ENCODE measurements around the gene TNNC1. TPM values are rescaled to one million over a fixed set of nuclear protein-coding genes. Genes with fewer than 3 reads are reported as not detected.

TNNC1 gene
- total RNA-seq, 5 donors from 2014 or later (not counting 1 experiment from before 2014, with no cell fraction given) = 2.8 to 8.8 (median 4.5) TPM

DNA sequence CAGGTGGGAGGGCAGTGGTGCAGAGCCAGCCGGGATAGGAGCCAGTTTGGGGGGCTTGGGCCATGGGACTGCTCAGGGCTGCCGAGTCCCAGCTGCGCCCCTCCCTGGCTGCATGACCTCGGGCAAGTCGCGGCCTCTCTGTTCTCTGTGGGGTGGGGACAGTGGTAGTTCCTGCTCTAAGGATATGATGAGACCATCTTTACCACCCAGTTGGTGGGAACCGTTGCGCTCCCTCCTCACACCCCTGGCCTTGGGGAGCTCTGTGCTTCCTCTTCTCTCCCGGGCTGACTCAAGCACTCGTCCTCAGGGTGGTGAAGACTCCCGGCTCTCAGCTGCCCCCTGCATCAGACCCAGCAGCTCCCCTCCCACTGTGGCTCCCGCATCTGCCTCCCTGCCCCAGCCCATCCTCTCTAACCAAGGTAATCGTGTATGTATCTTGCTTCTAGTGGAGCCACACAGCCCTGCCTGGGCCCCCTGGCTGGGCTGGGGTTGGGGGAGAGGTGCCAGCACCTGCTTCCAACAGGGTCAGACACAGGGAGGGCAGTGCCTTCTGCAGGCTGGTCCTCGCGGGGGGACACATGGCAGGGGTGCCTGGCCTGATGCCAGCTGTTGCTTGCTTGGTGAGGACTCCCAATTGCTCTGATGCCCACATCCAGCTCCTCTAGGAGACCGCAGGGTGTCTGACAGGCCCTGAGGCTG lies 26.2 kb upstream of the TNNC1 start:
- Mint-ChIP-seq H3K4me1 (no peaks in the 10 kb centered on the region), H3K27ac (no peak overlapping the region), H3K9me3 (no peaks in the 10 kb centered on the region), H3K36me3 (peaks cover 38% of the 10 kb centered on the region), H3K27me3 (no peaks in the 10 kb centered on the region), H3K4me3 (no peak overlapping the region)
- H3K36me3 ChIP-seq (ENCODE audit: control insufficient read depth in 2 of 2, extremely low read depth in 1 of 2, insufficient read depth in 1 of 2, low read length in 1 of 2) = peaks cover 38 to 78% of the 10 kb centered on the region in 2 donors
- DNase-seq = no peak
- CTCF ChIA-PET = no interaction called here
- no peak overlapping the region for H3K27ac ChIP-seq (ENCODE audit: low read length)
- no peak overlapping the region for H3K4me3 ChIP-seq (ENCODE audit: control insufficient read depth in 1 of 2, extremely low read depth in 1 of 2, low read length in 1 of 2)
- 94% methylated on average over 7 of the region's 16 CpGs for WGBS (ENCODE audit: insufficient coverage)
- H3K9me3 ChIP-seq = no peaks in the 10 kb centered on the region
- POLR2A ChIA-PET = no interaction called here
- no peaks in the 10 kb centered on the region for H3K27me3 ChIP-seq (replicated peaks in 1 of 2; ENCODE audit: control insufficient read depth in 2 of 2, extremely low read depth in 1 of 2, insufficient read depth in 2 of 2, low read length in 1 of 2)
- no peak for ATAC-seq (replicated peaks in 1 of 4)
- H3K4me1 ChIP-seq (ENCODE audit: control insufficient read depth in 1 of 2, extremely low read depth in 1 of 2, insufficient read depth in 2 of 2, low read length in 2 of 2) = no peaks in the 10 kb centered on the region

DNA sequence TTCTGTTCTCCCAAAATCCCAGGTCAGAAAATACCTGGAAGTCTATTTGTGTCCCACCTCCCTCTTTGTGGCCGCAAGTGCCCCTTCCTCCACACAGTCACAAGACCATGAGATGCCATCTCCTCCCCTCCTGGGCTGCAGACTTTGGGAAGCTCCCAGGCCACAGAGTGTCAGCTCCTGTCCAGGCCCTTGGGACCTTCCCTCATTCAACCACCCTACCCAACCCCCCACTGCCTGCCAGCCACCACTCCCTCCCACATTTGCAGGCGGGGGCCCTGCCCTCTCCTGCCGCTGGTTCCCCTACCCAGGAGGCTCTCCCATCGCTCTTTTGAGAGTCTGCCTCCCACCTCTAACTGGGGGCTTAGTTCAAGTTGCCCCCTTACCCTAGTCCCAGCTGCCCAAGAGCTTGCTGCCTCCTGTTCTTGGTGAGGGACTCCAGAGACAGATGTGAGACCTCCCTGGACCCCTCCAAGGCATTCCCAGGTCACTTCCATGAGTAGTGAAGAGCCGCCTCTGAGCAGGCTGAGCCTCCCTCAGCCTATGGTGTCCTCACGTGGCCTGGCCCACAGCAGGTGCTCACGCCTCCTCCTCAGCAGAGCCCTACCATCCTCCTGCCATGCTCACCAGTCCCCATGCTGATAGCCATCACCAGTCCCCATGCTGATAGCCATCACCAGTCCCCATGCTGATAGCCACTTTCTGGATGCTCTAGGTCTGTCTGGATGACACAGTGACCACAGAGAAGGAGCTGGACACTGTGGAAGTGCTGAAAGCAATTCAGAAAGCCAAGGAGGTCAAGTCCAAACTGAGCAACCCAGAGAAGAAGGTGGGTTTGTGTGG lies 25.4 kb upstream of the TNNC1 start:
- Histone ChIP-seq H3K27me3 (replicated peaks in 1 of 2; ENCODE audit: control insufficient read depth in 2 of 2, extremely low read depth in 1 of 2, insufficient read depth in 2 of 2, low read length in 1 of 2) (no peaks in the 10 kb centered on the region), H3K4me3 (ENCODE audit: control insufficient read depth in 1 of 2, extremely low read depth in 1 of 2, low read length in 1 of 2) (no peak overlapping the region), H3K27ac (ENCODE audit: low read length) (no peak overlapping the region), H3K9me3 (no peaks in the 10 kb centered on the region), H3K4me1 (ENCODE audit: control insufficient read depth in 1 of 2, extremely low read depth in 1 of 2, insufficient read depth in 2 of 2, low read length in 2 of 2) (no peaks in the 10 kb centered on the region), H3K36me3 (ENCODE audit: control insufficient read depth in 2 of 2, extremely low read depth in 1 of 2, insufficient read depth in 1 of 2, low read length in 1 of 2) (peaks cover 41 to 85% of the 10 kb centered on the region in 2 donors)
- H3K9me3 Mint-ChIP-seq = no peaks in the 10 kb centered on the region
- no peak overlapping the region for H3K27ac Mint-ChIP-seq
- ATAC-seq (replicated peaks in 1 of 4) (no peak), DNase-seq (no peak)
- CTCF ChIA-PET = no interaction called here
- POLR2A ChIA-PET = no interaction called here
- H3K27me3 Mint-ChIP-seq = no peaks in the 10 kb centered on the region
- no peaks in the 10 kb centered on the region for H3K4me1 Mint-ChIP-seq
- peaks cover 42% of the 10 kb centered on the region for H3K36me3 Mint-ChIP-seq
- 97% methylated on average over 7 of the region's 7 CpGs for WGBS (ENCODE audit: insufficient coverage)
- no peak overlapping the region for H3K4me3 Mint-ChIP-seq

DNA sequence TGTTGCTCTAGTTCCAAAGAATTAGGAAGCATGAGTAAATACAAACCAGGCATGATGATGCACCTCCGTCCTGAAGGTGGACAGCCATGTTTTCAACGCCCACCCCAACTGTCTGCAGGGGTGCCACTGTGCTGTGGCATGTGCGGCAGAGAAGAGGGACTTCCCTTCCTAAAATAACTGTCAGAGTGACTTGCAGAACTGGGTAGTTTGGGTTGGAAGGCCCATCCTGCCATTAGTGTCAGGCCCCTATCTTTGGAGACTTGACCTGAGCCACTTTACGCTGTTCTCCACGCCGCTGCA lies 23.9 kb upstream of the TNNC1 start:
- no peak overlapping the region for H3K27ac ChIP-seq (ENCODE audit: low read length)
- H3K4me3 ChIP-seq (ENCODE audit: control insufficient read depth in 1 of 2, extremely low read depth in 1 of 2, low read length in 1 of 2) = no peak overlapping the region
- H3K9me3 ChIP-seq = no peaks in the 10 kb centered on the region
- no peak overlapping the region for H3K4me3 Mint-ChIP-seq
- no peaks in the 10 kb centered on the region for H3K27me3 Mint-ChIP-seq
- no peaks in the 10 kb centered on the region for H3K9me3 Mint-ChIP-seq
- CTCF ChIA-PET = no interaction called here
- peaks cover 46% of the 10 kb centered on the region for H3K36me3 Mint-ChIP-seq
- H3K36me3 ChIP-seq (ENCODE audit: control insufficient read depth in 2 of 2, extremely low read depth in 1 of 2, insufficient read depth in 1 of 2, low read length in 1 of 2) = peaks cover 49 to 92% of the 10 kb centered on the region in 2 donors
- no peaks in the 10 kb centered on the region for H3K4me1 Mint-ChIP-seq
- no peaks in the 10 kb centered on the region for H3K27me3 ChIP-seq (replicated peaks in 1 of 2; ENCODE audit: control insufficient read depth in 2 of 2, extremely low read depth in 1 of 2, insufficient read depth in 2 of 2, low read length in 1 of 2)
- WGBS (ENCODE audit: insufficient coverage) = 98% methylated on average over 5 of the region's 6 CpGs
- POLR2A ChIA-PET = no interaction called here
- H3K27ac Mint-ChIP-seq = no peak overlapping the region
- H3K4me1 ChIP-seq (ENCODE audit: control insufficient read depth in 1 of 2, extremely low read depth in 1 of 2, insufficient read depth in 2 of 2, low read length in 2 of 2) = no peaks in the 10 kb centered on the region
- no peak for DNase-seq
- ATAC-seq (replicated peaks in 1 of 4) = no peak

DNA sequence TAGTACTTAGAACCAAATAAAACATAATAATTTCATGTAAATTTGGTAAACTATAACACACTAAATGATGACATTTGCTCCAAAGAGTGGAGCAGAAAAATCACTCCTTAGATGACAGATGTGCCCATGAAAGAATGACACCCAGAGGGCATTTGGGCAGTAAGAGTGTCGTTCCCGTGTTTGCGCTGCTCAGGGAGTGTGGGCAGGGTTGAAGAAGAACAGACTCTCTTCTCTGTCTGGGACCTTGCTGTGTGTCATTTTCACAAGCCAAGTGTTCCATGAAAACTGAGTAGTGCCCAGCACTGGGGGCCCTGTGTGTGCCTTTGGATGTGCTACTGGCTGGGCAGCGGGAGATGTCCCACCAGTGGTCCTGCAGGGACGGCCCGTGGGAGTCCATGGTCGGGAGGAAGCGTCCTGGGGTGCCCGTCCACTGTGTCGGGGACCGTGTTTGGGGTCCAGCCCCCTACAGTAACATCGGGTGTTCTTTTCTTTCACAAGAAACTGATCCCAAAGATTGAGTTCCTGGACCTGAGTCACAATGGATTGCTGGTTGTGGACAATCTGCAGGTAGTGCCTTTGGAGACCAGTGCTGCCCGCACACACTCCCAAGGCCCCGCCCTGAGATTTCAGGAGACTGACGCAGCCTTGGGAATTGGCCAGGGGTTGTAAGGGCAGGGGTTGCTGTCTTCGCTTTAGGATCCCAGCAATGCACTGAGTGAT lies 23.4 kb upstream of the TNNC1 start:
- no peak overlapping the region for H3K4me3 Mint-ChIP-seq
- no peaks in the 10 kb centered on the region for H3K4me1 ChIP-seq (ENCODE audit: control insufficient read depth in 1 of 2, extremely low read depth in 1 of 2, insufficient read depth in 2 of 2, low read length in 2 of 2)
- H3K27ac Mint-ChIP-seq = no peak overlapping the region
- WGBS (ENCODE audit: insufficient coverage) = 98% methylated on average over 15 of the region's 16 CpGs
- H3K4me1 Mint-ChIP-seq = no peaks in the 10 kb centered on the region
- H3K27me3 Mint-ChIP-seq = no peaks in the 10 kb centered on the region
- ChIA-PET CTCF (no interaction called here), POLR2A (no interaction called here)
- peaks cover 47% of the 10 kb centered on the region for H3K36me3 Mint-ChIP-seq
- no peak overlapping the region for H3K4me3 ChIP-seq (ENCODE audit: control insufficient read depth in 1 of 2, extremely low read depth in 1 of 2, low read length in 1 of 2)
- H3K9me3 ChIP-seq = no peaks in the 10 kb centered on the region
- H3K36me3 ChIP-seq (ENCODE audit: control insufficient read depth in 2 of 2, extremely low read depth in 1 of 2, insufficient read depth in 1 of 2, low read length in 1 of 2) = peaks cover 51 to 92% of the 10 kb centered on the region in 2 donors
- ATAC-seq (replicated peaks in 1 of 4) (no peak), DNase-seq (no peak)
- H3K27ac ChIP-seq (ENCODE audit: low read length) = no peak overlapping the region
- H3K27me3 ChIP-seq (replicated peaks in 1 of 2; ENCODE audit: control insufficient read depth in 2 of 2, extremely low read depth in 1 of 2, insufficient read depth in 2 of 2, low read length in 1 of 2) = no peaks in the 10 kb centered on the region
- no peaks in the 10 kb centered on the region for H3K9me3 Mint-ChIP-seq

DNA sequence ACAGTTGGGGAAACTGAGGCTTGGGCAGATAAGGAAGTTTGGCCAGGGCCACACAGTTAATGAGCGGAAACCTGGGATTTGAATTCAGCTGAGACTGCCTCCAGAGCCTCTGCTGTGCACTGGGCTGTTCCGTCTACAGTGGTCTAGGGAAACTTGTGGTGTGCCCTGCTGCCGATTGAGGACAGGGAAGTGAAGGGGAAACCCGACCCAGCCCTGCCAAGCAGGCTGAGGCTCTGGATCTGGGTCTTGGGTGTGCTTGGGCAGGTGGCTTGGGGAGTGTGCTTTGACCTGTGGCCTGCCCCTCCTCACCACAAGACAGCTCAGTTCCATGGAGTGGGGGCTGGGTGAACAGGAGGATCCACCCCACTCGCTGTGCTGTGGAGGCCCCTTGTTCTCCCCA lies 19.2 kb upstream of the TNNC1 start:
- ChIA-PET POLR2A (no interaction called here), CTCF (no interaction called here)
- H3K27me3 ChIP-seq (replicated peaks in 1 of 2; ENCODE audit: control insufficient read depth in 2 of 2, extremely low read depth in 1 of 2, insufficient read depth in 2 of 2, low read length in 1 of 2) = no peaks in the 10 kb centered on the region
- H3K9me3 Mint-ChIP-seq = no peaks in the 10 kb centered on the region
- peaks cover 33% of the 10 kb centered on the region for H3K36me3 Mint-ChIP-seq
- no peaks in the 10 kb centered on the region for H3K27me3 Mint-ChIP-seq
- no peak overlapping the region for H3K4me3 ChIP-seq (ENCODE audit: control insufficient read depth in 1 of 2, extremely low read depth in 1 of 2, low read length in 1 of 2)
- no peak overlapping the region for H3K4me3 Mint-ChIP-seq
- H3K27ac ChIP-seq (ENCODE audit: low read length) = no peak overlapping the region
- H3K9me3 ChIP-seq = no peaks in the 10 kb centered on the region
- DNase-seq (no peak), ATAC-seq (replicated peaks in 1 of 4) (no peak)
- H3K27ac Mint-ChIP-seq = no peak overlapping the region
- no peaks in the 10 kb centered on the region for H3K4me1 ChIP-seq (ENCODE audit: control insufficient read depth in 1 of 2, extremely low read depth in 1 of 2, insufficient read depth in 2 of 2, low read length in 2 of 2)
- peaks cover 43 to 70% of the 10 kb centered on the region in 2 donors for H3K36me3 ChIP-seq (ENCODE audit: control insufficient read depth in 2 of 2, extremely low read depth in 1 of 2, insufficient read depth in 1 of 2, low read length in 1 of 2)
- H3K4me1 Mint-ChIP-seq = peaks cover 3 to 7% (median 3%) of the 10 kb centered on the region in 3 donors
- 100% methylated on average over 1 of the region's 5 CpGs for whole genome bisulfite sequencing (ENCODE audit: insufficient coverage)

DNA sequence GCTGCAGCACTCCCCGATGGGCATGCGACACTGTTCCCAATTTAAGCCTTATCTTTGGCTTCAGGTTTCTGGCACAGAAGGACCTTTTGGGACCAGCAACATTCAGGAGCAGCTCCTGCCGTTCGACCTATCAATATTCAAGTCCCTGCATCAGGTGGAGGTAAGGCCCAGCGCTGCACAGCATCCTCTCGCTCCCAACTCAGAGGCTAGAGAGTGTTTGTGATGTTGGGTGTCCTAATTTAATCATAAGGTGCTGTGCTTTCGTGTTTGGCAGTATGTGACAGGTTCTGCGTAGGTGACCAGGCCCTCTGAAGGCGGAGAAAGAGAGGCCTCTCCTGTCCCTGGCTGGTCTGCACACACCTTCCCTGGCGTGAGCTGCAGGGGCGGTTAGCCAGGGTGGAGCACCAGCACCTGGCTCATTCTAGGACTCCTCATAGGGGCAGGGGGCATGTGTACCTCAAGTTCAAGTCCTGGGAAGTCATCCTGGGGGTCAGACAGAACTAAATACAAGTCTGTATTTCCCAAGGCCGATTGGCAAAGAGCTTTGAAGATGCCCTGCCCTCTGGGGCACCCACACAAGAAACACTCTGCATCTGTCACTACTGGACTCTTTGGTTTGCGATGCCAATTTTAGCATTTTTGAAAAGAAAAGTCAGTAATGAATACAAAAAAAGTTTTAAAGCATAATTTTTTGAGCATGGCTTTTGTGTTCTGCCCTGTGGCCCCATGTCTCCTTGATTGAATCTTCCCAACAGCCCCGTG lies 18.6 kb upstream of the TNNC1 start:
- Histone ChIP-seq H3K36me3 (ENCODE audit: control insufficient read depth in 2 of 2, extremely low read depth in 1 of 2, insufficient read depth in 1 of 2, low read length in 1 of 2) (peaks cover 40 to 67% of the 10 kb centered on the region in 2 donors), H3K4me3 (ENCODE audit: control insufficient read depth in 1 of 2, extremely low read depth in 1 of 2, low read length in 1 of 2) (no peak overlapping the region), H3K27ac (ENCODE audit: low read length) (no peak overlapping the region), H3K4me1 (ENCODE audit: control insufficient read depth in 1 of 2, extremely low read depth in 1 of 2, insufficient read depth in 2 of 2, low read length in 2 of 2) (no peaks in the 10 kb centered on the region), H3K9me3 (no peaks in the 10 kb centered on the region), H3K27me3 (replicated peaks in 1 of 2; ENCODE audit: control insufficient read depth in 2 of 2, extremely low read depth in 1 of 2, insufficient read depth in 2 of 2, low read length in 1 of 2) (no peaks in the 10 kb centered on the region)
- H3K9me3 Mint-ChIP-seq = no peaks in the 10 kb centered on the region
- DNase-seq (no peak), ATAC-seq (replicated peaks in 1 of 4) (no peak)
- H3K4me3 Mint-ChIP-seq = no peak overlapping the region
- WGBS (ENCODE audit: insufficient coverage) = 80% methylated on average over 13 of the region's 14 CpGs
- CTCF ChIA-PET = no interaction called here
- no peaks in the 10 kb centered on the region for H3K27me3 Mint-ChIP-seq
- no peak overlapping the region for H3K27ac Mint-ChIP-seq
- H3K4me1 Mint-ChIP-seq = peaks cover 3 to 7% (median 3%) of the 10 kb centered on the region in 3 donors
- POLR2A ChIA-PET = no interaction called here
- peaks cover 30% of the 10 kb centered on the region for H3K36me3 Mint-ChIP-seq

Data from T-cell (primary cell).